OCI-M2 (cell line): ENCODE measurements around the gene FOSL2.

Source experiments
- DNase-seq: peaks from one replicate; lab custom pipeline; 2025; ENCODE audit not compliant: unreplicated experiment; lab: John Stamatoyannopoulos, UW

Gene FOSL2

GRCh38 chr2:28408764-28409599 is 16.3 kb downstream of the FOSL2 start:
- DNase-seq = no peak

- no peak for DNase-seq
Measured at GRCh38 chr2:28411166-28411755, 18.6 kb downstream of the FOSL2 start.

- DNase-seq = no peak
Measured at GRCh38 chr2:28411956-28412609, 19.4 kb downstream of the FOSL2 start.

GRCh38 chr2:28412625-28413151 is 20.0 kb downstream of the FOSL2 start:
- no peak for DNase-seq

GRCh38 chr2:28413152-28413898 is 20.7 kb downstream of the FOSL2 start:
- DNase-seq = no peak

- no peak for DNase-seq
Measured at GRCh38 chr2:28413899-28414295, 21.2 kb downstream of the FOSL2 start.

- no peak for DNase-seq
Measured at GRCh38 chr2:28414583-28414982, 21.9 kb downstream of the FOSL2 start.

GRCh38 chr2:28415010-28415409 is 22.4 kb downstream of the FOSL2 start:
- no peak for DNase-seq

- DNase-seq = no peak
Measured at GRCh38 chr2:28415715-28416114, 23.1 kb downstream of the FOSL2 start.

GRCh38 chr2:28419003-28419402 is 26.3 kb downstream of the FOSL2 start:
- DNase-seq = no peak

- no peak for DNase-seq
Measured at GRCh38 chr2:28419443-28420270, 27.0 kb downstream of the FOSL2 start.

GRCh38 chr2:28420722-28421121 is 28.1 kb downstream of the FOSL2 start:
- DNase-seq = no peak

GRCh38 chr2:28422908-28423741 is 30.5 kb downstream of the FOSL2 start:
- DNase-seq = no peak

GRCh38 chr2:28423856-28424605 is 31.4 kb downstream of the FOSL2 start:
- DNase-seq = no peak

- DNase-seq = no peak
Measured at GRCh38 chr2:28424799-28425463, 32.3 kb downstream of the FOSL2 start.

- DNase-seq = no peak
Measured at GRCh38 chr2:28425464-28425835, 32.8 kb downstream of the FOSL2 start.

GRCh38 chr2:28427741-28428415 is 35.2 kb downstream of the FOSL2 start:
- no peak for DNase-seq

GRCh38 chr2:28428486-28428885 is 35.8 kb downstream of the FOSL2 start:
- no peak for DNase-seq
